NCI-H2227 (cell line): Measurements from ENCODE around the gene ASH1L.
"Not testable (repeated sequence)": the region's sequence is repeated elsewhere in the genome, so short reads cannot be mapped to it uniquely, and the experiment has no call there.

Experiments used
- DNase-seq: peaks from one replicate; lab custom pipeline; 2025; ENCODE audit not compliant: unreplicated experiment; lab: John Stamatoyannopoulos, UW

ASH1L gene

GRCh38 chr1:155499953-155500639 lies 62.5 kb downstream of the ASH1L start:
- DNase-seq, result peak; percentile 72

GRCh38 chr1:155499263-155499662 lies 63.3 kb downstream of the ASH1L start:
- no peak for DNase-seq

GRCh38 chr1:155493595-155493994 lies 69.0 kb downstream of the ASH1L start:
- DNase-seq, result not testable (repeated sequence)

GRCh38 chr1:155488419-155488818 lies 74.2 kb downstream of the ASH1L start:
- DNase-seq, result not testable (repeated sequence)

GRCh38 chr1:155487541-155487940 lies 75.1 kb downstream of the ASH1L start:
- DNase-seq, result no peak

GRCh38 chr1:155486952-155487351 lies 75.7 kb downstream of the ASH1L start:
- DNase-seq, result not testable (repeated sequence)

- no peak for DNase-seq
Measured at GRCh38 chr1:155485945-155486344, 76.7 kb downstream of the ASH1L start.

GRCh38 chr1:155485222-155485621 lies 77.4 kb downstream of the ASH1L start:
- no peak for DNase-seq

GRCh38 chr1:155481741-155482241 lies 80.8 kb downstream of the ASH1L start:
- no peak for DNase-seq

- no peak for DNase-seq
Measured at GRCh38 chr1:155479205-155479604, 83.4 kb downstream of the ASH1L start.

GRCh38 chr1:155478270-155478852 lies 84.2 kb downstream of the ASH1L start:
- DNase-seq, result no peak

- no peak for DNase-seq
Measured at GRCh38 chr1:155474146-155474545, 88.5 kb downstream of the ASH1L start.

GRCh38 chr1:155473151-155473821 lies 89.3 kb downstream of the ASH1L start:
- no peak for DNase-seq

- DNase-seq, result no peak
Measured at GRCh38 chr1:155472491-155473083, 90.0 kb downstream of the ASH1L start.

- no peak for DNase-seq
Measured at GRCh38 chr1:155471891-155472290, 90.7 kb downstream of the ASH1L start.

- DNase-seq, result no peak
Measured at GRCh38 chr1:155471026-155471425, 91.6 kb downstream of the ASH1L start.

GRCh38 chr1:155466996-155467395 lies 95.6 kb downstream of the ASH1L start:
- DNase-seq, result no peak

GRCh38 chr1:155466617-155466972 lies 96.0 kb downstream of the ASH1L start:
- no peak for DNase-seq

GRCh38 chr1:155463865-155464650 lies 98.5 kb downstream of the ASH1L start:
- no peak for DNase-seq

- no peak for DNase-seq
Measured at GRCh38 chr1:155458111-155458510, 104.5 kb downstream of the ASH1L start.

- DNase-seq, result no peak
Measured at GRCh38 chr1:155457266-155457665, 105.3 kb downstream of the ASH1L start.
